HG02798 (cell line): Measurements from ENCODE around the gene GABRB1.

Source experiments
- ATAC-seq: cut with Tn5 transposase; IDR thresholded peaks from one replicate; pipeline ENCODE4 v1.9.1; 2021; ENCODE audit warnings: mild to moderate bottlenecking; ENCODE audit not compliant: unreplicated experiment, poor library complexity

Gene GABRB1

DNA sequence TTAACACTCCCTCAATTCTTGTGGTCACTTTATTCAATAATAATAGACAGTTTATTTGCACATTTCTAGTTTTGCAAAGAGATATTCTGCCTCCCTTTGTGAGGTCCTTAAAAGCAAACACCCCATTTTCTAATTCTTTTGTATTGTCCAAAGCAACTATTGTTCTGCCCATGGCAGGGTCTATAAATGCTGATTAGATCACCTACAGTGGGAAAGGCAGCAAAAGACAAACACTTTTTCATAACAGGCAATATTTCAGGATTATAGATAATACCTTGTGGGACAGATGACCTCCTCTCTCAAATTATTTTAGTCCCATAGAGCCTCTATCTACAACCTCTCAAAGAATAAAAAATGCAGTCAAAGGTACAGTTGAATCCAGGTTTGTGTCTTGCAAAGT, 403.6 kb downstream of the GABRB1 start:
- no peak for ATAC-seq

GRCh38 chr4:47442980-47443379, 411.6 kb downstream of the GABRB1 start:
- no peak for ATAC-seq

- no peak for ATAC-seq
These were observed 412.7 kb downstream of the GABRB1 start for GRCh38 chr4:47444031-47444430.

DNA sequence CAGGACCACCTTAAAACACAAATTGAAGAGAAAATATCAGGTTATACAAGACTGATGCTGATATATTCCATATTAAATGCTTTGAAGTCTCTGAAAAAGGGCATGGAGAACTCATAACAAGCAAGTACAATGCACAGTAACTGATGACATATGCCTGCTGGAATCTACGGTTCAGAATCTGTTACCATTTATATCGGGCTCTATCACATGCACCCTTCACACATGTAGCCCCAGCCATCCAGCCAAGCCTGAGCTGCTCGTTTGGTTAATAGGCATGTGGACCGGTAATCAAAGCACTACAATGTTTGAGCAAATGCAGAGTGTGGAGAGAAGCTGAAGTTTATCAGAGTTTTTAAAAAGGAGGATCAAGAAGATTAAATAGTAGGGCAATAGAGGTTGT, 420.3 kb downstream of the GABRB1 start:
- no peak for ATAC-seq

- peak; percentile 2 for ATAC-seq
These were observed 431.4 kb downstream of the GABRB1 start for GRCh38 chr4:47462799-47463234.

DNA sequence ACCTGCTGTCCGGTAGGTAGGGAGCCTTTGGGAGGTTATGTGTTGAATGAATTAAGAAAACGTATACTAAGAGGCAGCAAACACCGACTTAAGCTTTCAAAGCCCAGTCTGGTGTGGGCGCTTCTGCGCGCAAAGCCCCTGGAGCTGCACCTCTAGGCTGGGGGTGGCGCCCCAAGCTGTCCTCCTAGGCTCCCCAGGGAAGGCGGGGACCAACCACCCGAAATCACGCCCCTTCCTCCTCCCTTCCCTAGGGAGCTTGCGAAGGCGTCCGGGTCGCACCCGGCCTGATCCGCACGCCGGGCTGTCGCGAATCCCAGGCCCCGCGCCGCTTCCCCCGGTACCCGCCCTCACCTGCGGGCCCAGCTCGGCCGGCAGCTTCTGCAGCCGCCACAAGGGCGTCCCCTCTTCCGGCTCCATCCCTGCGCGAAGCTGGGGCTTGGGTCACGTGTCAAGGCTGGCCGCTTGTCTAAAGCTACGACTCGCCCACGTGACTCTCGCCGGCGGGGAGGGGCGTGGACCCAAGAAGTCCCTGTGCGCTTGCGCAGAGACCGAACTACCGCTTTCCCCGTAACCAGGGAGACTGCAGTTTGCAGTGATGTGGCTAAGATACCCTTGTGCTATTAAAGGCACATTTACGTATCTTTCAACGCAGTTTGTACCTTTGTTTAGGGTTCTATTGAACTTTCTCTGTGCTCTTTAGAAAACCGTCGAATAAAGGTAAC, 432.0 kb downstream of the GABRB1 start, which contains the start of gene COMMD8:
Gene COMMD8 (minus strand): TSS at position 468 of the 722 bp plus-strand sequence. CDS start 51 bp downstream, at position 417.
- peak; percentile 94 for ATAC-seq

GRCh38 chr4:47465004-47465403, 433.6 kb downstream of the GABRB1 start:
- no peak for ATAC-seq

DNA sequence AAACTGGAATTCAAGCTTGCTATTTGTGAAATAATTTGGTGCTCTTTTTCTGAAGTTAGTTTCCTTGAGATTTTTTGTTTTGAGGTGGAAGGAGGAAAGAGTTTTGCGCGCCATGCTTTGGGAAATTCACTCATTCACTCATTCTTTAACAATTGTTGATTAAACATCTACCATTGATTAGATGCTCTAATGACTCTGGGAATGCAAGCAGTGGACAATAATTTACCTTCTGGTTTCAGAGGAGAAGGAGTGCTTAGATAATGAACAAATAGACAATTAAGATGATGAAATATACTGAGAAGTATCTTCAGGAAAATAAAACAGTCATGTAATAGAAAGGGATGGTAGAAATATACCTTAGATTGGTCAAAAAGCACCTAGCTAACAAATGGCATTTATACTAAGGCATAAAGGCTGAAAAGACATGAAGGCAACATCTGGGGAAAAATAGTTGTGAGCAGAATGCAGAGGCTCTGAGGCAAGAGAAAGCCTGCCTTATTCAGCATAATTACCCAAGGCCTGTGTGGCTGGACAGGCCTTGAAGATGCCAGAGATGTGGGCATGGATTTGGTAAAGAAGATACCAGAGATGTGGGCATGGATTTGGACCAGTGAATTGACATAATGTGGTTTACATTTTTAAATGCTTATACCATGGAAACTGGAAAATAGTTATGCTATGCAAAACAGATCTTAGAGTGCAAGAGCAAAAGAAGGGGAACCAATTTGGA, 434.9 kb downstream of the GABRB1 start:
- ATAC-seq = no peak

DNA sequence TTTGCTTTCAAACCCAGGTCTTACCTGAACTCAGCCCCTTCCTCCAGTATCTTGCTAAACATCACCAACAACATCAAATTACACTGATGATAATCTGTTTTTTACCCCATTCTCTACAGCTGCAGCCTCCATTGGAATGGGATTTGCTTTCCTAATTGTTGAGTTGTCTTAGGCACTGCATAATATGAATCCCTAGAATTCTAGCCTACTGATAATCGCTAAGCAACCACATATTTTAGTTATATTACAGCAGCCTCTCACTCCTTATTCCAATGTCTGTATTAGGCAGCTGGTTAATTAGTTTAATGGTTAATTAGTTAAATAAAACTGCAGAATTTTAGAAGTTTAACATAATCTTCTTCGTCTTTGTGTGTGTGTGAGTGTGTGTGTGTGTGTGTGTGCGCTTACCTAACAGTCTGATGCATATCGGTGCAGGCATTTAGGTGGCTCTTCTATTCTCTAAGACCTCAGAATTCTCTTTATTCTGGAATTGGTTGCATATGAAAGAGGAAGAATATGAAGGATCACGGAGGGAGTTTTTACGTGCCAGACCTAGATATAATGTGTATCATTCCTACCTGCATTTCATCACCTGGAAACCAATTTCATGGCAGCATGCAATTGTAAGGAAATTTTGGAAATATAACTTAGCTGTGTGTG, 437.5 kb downstream of the GABRB1 start:
- ATAC-seq = no peak

GRCh38 chr4:47469951-47470350, 438.6 kb downstream of the GABRB1 start:
- no peak for ATAC-seq

DNA sequence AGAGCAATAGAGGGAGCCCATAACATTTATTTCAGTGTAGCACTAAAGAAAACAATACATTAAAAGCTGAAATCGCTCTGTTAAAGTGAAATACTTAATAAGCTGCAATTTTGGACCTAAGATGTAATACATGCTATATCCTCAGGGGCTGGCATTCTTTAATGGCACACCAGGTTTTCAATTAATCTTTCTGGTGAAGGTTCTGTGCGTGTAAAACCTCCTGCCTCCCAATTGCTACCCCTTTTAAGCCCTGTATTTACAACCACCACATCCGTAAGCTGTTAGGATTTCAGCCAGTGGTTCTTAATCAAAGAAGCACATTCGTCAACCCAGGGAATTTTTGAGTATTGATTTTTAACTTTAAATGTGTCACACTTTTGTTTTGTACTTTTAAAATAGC, 439.7 kb downstream of the GABRB1 start:
- ATAC-seq = no peak

GRCh38 chr4:47471591-47471990, 440.2 kb downstream of the GABRB1 start:
- ATAC-seq = no peak

DNA sequence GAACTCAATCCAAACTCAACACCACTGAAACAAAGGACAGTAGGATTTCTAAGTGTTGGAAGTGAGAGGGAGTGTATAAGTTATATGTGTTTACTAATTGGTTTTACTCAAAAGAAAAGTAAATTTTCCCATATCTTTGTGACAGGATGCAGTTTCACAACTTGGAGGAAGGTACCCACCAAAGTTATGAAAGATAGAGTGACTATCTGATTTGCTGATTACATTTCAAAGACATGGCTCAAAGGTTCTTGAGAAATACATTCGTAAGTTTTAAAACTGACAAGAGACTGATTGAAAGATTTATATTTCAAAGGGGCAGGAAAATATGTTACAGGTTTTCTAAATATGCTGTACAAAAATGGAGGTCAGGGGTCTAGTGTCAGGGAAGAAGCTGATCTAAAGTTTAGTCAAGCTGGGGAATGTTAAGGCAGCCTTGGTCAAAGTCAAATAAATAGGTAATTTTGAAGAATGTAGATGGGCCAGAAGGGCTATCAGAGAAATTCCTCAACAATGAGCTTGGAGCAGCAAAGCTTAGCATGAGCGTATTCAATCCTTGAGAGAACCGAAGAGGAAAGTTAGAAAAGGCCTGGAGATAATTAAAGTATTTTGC, 441.9 kb downstream of the GABRB1 start:
- no peak for ATAC-seq

DNA sequence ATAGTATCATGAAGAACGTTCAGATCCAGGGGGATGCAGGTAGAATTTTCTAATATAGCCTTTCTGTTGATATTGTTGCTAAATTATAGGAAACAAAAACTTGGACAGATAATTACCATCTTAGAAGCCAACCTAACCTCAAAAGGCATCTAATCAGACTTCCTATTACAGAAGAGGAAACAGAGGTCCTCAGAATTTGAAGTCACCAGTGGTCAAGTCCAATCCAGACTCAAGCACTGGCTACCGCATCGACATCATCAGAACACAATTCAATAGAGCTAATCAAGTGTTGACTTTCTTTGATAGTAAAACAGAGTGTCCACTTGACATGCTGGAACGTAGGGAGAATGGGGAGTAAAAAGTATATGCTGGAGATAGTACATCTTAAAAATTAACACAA, 443.4 kb downstream of the GABRB1 start:
- no peak for ATAC-seq

GRCh38 chr4:47475411-47475810, 444.0 kb downstream of the GABRB1 start:
- ATAC-seq = no peak
